ENCODE data around the gene MSANTD1.
"Not testable (repeated sequence)": the region's sequence is repeated elsewhere in the genome, so short reads cannot be mapped to it uniquely, and the experiment has no call there.

Gene MSANTD1

DNA sequence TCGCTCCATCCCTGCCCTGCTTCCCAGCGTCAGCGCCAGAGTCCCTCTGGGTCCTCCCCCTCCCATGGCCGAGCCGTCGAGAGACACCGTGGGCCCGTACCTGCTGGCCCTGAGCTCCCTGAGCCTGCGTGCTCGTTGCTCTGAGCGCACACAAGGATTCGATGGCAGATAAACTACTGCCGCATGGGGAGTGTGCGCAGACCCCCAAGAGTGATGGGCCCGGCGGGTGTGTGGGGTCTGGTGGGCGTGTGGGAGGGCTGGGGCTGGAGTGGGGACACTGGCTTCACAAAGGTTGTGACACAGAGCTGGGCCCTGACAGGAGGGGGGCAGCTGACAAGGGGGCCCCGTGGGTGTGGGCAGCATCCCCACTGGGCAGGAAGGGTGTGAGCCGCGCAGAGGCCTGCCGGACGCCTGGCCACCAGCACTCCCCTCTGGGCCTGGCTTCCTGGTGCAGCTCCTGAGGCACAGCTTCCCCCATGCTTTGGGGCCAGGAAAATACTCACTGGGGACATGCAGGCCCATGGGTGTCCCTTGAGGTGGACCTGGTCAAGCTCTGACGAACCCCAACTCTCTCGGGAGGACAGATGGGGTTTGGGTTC lies 39.1 kb downstream of the MSANTD1 start:
- no peak for DNase-seq (ENCODE audit: low read depth in 1 of 2, low spot score in 1 of 2)

DNA sequence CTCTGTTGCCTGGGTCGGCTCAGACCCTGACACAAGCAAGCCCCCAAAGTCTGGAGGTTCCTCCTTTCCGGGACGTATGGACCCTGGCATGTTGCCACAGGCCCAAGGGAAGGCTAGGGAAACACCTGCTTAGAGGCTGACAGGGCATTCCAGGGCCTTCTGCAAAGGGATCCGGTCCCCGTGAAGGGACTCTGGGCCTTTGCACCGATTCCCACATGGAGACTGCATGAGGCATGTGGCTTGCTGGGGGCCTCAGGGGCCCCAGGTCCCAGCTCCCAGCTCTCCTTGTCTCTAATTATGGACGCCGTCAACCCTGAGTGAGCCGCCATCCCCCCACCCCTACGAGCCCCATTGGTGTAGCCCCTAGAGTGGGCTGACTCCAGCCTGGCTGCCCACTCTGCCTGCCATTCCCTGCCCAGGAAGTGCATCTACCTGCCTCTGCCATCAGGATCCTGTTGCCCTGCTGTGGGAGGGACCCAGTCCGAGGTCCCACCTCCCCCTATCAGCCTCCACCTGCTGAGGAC lies 39.7 kb downstream of the MSANTD1 start:
- DNase-seq (ENCODE audit: low read depth in 1 of 2, low spot score in 1 of 2) = no peak

DNA sequence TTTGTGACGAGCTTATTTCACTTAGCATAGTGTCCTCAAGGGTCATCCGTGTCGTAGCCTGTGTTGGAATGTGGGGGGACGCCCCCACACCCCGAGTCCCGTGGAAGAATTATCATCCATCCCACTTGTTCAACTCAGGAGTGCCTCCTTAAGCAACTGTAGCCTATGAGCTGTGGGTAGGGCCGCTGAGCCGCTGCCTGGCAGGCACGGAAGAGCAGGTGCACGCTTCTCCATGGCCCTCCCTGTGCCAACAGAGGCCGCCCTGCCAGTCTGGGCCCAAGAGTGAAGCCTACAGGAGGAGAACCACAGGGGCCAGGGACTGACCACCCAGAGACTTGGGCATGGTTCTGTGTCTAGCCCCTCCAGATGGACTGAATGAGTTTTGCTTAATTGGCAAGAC lies 41.5 kb downstream of the MSANTD1 start:
- DNase-seq (ENCODE audit: low read depth in 1 of 2, low spot score in 1 of 2) = no peak

DNA sequence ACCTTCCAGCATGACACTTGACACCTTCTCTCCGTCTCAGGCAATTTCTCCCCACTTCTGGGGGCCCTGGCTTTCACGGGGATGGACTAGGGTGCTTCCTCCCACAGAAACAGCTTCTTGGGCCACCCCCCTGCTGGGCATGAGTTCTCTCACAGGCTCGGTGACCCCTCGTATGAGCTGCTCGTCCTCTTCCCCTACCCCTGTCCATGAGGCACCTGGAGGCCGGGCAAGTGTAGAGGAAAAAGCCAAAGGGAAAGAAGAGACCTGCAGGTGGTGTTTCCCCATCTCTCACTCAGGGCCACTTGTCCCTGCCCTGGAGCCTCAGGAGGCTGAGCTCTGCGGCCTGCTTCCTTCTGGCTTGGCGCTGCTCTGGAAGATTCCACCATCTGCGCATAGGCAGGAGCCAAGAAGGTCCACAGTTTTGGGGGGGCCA lies 41.9 kb downstream of the MSANTD1 start:
- DNase-seq (ENCODE audit: low read depth in 1 of 2, low spot score in 1 of 2) = no peak

DNA sequence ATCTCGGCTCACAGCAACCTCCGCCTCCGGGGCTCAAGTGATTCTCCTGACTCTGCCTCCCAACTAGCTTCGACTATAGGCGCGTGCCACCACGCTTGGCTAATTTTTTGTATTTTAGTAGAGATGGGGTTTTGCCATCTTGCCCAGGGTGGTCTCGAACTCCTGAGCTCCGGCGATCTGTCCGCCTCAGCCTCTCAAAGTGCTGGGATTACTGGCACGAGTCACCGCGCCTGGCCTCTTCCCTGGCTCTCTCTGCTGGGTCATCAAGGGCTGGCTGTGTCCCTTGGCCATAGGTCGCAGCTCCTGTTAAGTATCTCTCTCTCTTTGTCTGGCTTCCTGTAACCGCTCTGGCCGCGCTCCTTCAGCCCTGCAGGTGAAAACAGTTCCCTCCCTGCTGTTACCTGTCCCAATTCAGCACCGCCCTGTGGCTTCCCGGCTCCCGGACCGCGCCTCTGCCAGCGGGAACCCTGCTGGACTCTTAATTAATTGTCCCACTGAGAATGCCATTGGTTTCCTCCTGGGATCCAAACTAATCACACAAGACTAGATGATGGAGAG lies 42.5 kb downstream of the MSANTD1 start:
- no peak for DNase-seq (ENCODE audit: low read depth in 1 of 2, low spot score in 1 of 2)

DNA sequence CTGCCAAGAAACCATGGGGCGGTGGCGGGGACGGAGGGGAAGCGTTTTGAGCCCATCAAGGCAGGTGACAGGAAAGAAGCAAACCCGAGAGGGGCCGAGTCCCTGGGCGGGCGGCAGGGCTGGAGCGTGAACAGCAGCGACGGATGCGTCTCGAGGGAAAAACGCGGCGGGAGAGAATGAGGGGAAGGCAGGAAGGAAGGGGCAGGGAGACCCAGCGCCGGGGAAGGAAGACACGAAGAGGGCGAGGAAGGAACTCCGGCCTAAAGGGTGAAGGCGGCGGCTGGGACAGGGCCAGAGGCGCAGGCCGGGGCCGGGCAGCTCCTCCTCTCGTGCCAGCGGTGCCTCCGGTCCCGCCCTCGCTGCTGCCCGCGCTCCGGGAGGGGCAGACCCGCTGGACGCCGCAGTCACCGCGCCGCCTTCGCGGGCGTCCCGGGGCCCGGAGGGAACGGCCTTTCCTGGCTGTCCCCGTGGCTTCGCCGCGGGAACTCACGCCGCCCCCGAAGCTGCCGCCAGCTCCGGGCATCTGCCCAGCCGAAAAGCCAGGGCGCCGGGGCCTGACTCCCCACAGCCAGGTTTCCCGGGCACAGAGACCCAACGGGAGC lies 43.1 kb downstream of the MSANTD1 start:
- no peak for DNase-seq (ENCODE audit: low read depth in 1 of 2, low spot score in 1 of 2)

DNA sequence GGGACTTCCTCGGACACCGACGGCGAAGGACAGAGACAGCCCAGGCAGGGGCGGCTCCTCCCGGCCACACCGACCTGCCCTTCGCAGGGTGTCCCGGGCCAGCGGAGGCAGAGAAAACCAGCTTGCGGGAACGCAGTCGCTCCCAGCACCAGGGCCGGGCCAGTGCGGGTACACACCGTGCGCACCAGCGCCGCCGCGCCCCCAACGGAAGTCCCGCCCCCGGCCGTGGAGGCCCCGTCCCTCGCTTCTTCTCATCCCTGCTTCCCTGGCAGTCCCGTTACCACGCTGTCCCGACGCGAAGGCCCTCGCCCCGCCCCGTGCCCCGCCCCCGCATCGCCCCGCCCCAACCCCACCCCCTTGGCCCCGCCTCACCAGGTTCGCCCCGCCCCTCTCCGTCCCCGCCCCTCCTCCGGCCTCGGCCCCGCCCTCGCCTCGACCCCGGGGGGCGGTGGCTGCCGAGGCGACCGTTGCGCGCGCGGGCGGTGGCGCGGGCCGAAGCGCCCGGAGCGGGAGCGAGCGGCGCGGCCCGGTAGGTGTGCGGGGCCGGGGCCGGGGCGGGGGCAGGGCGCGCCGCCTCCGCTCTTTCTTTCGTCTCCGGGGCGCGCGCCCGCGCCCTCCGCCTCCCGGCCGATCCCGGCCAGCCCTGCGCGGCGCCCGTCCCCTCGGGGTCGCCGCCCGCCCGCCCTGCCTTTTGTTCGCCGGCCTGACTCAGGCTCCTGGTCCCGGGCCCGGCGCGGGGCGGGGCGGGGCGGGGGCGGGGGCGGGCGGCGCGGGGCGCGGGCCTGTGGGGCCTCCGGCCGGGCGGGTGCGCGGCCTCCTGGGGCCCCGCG lies 43.8 kb downstream of the MSANTD1 start, which contains the start of gene RGS12:
RGS12 (plus strand) TSS at position 451 of the 830 bp plus-strand sequence. CDS start 23,150 bp downstream, outside the sequence.
- peak; percentile 71 to 82 for DNase-seq (ENCODE audit: low read depth in 1 of 2, low spot score in 1 of 2)

DNA sequence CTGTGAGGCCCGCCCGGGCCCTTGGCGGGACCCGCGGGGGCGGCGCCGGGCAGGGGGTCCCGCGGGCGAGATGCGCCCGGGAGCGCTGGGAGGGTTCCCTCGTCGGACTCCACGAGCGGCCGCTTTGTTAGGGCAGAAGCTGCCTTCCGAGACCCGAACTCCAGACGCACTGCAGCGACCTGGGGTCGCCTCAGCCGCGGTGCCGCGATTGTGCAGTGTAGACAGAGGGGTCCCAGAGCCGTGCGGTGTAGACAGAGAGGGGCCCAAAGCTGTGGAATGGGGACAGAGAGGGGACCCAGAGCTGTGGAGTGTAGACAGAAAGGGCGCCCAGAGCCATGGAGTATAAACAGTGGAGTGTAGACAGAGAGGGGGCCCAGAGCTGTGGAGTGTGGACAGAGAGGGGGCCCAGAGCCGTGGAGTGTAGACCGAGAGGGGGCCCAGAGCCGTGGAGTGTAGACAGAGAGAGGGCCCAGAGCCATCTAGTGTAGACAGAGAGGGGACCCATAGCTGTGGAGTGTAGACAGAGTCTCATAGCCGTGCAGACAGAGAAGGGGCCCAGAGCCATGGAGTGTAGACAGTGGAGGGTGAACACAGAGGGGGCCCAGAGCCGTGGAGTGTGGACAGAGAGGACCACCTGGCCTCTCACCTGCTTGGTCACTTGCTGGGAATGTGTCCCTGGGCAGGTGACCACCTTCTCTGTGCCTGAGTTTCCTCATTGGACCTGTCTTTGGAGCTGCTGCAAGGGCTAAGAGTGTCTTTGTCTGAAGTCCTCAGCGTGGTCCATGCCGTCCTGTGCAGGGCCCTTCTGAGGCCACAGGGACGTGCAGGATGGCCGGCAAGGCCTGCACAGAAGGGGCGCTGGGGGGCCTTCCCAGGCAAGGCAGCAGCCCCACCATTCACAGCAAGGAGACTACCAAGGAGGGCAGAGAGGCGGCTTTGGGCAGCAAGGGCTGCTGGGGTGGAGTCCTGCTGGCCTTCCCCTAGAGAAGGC lies 44.7 kb downstream of the MSANTD1 start:
- DNase-seq (ENCODE audit: low read depth in 1 of 2, low spot score in 1 of 2) = no peak

DNA sequence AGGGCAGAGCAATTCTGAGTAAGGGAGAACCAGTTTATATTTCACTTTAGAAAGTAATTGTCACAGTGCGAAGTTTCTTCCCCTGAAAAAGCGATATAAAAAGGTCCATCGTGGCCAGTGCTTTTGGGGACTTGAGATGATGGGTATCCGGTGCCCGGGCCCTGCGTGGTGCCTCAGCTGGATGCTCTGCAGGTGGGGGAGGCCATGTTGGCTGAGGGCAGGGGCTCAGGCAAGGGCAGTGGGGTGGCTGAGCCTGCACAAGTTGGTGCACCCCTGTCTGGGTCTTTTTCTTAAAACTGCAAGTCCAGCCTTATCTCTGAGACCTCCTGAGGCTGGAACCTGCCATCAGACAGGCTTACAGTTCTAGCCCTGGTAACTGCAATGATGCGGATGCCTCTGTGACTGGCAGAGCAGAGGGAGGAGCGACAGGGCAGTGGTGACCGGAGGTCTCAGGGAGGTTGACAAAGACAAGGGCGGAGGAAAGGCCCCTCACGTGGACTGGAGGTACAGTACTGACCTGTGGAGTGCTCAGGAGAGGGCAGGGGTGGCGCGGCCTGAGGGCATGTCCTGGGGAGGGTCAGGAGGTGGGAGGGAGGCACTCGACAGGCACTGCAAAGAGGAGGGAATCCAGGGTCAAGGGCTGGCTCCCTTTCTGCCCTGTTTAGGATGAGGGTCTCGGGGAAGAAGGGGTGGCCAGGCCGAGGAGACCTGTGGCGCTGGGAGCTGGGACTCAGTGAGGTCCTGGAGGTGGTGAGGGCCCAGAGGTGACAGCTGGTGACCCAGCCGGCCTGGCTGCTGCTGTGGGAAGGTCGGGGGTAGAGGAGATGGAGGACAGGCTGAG lies 45.7 kb downstream of the MSANTD1 start:
- no peak for DNase-seq (ENCODE audit: low read depth in 1 of 2, low spot score in 1 of 2)

DNA sequence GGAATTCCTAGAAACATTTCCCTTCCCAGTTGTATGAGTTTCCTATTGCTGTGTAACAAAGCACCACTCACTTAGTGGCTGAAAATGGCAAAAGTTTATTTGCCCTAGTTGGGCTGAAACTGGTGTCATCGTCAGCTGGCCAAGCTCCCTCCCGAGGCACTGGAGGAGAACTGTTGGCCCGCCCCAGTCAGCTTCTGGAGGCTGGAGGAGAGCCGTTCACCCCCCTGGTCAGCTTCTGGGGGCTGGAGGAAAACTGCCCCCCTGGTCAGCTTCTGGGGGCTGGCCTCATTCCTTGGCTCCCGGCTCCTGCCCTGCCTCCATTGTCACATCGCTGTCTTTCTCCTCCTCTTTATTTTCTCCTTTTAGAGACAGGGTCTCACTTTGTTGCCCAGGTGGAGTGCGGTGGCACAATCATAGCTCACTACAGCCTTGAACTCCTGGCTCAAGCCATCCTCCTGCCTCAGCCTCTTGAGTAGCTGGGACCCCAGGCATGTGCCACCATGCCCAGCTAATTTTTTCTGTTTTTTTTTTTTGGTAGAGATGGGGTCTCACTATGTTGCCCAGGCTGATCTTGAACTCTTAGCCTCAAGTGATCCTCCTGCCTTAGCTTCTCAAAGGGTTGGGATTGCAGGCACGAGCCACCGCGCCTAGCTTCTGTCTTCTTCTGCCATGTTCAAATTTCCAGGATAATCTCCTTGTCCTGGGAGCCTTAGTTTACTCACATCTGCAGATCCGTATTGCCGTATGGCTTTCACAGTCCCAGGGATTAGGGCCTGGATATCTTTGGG lies 47.1 kb downstream of the MSANTD1 start:
- no peak for DNase-seq (ENCODE audit: low read depth in 1 of 2, low spot score in 1 of 2)

DNA sequence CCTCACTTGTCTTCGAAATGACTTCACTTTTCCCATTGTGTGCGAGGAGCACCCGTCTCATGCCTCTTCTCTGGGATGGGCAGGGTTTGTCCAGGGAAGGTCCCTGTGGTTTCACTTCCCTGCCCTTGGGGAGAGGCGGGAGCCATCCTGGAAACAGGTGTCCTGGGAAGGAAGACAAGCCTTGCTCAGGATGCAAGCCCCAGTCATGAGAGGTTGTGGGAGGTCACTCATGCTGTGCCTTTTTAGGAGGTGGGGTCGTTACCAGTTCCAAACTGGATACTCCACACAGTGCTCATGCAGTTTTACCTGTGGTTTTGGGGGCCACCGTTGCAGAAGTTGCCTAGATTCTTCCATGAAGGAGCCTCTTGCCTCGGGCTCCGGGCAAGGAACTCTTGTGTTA lies 47.7 kb downstream of the MSANTD1 start:
- no peak for DNase-seq (ENCODE audit: low read depth in 1 of 2, low spot score in 1 of 2)

DNA sequence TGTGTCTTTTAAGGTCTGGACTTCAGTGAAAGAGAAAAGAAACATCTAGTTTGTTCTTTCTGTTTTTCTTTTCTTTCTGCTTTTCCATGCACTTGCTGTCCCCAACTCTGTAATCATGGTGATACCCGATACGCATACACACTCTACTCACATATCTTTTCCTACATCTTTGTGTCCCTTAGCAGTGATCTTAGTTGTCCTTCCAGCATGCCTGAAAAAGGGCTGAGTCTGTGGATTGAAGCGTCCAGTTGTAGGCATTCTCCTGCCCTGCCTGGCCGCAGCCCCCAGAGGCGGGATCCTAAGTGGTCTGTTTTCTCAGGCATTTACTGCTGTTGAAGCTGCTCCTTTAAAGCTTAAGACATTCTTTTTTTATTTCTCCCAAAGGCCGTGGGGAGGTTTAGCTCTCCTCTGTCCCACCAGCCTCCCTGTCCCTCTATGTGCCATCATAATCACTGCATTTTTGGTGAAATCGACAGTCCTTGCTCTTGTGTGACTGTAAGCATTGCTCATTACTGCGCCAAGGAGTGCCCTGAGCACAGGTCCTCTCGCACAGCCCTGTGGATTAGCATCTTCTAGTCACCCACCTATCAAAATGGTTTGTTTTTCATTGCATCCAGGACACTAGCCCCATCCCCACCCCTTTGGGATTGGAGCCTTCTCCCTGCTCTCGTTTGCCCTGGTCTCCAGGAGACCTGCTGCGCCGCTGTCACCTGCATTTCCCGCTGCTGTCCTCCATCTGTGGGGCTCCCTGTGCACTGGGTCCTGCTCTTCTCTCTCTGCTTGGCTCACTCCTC lies 48.3 kb downstream of the MSANTD1 start:
- DNase-seq (ENCODE audit: low read depth in 1 of 2, low spot score in 1 of 2) = no peak

DNA sequence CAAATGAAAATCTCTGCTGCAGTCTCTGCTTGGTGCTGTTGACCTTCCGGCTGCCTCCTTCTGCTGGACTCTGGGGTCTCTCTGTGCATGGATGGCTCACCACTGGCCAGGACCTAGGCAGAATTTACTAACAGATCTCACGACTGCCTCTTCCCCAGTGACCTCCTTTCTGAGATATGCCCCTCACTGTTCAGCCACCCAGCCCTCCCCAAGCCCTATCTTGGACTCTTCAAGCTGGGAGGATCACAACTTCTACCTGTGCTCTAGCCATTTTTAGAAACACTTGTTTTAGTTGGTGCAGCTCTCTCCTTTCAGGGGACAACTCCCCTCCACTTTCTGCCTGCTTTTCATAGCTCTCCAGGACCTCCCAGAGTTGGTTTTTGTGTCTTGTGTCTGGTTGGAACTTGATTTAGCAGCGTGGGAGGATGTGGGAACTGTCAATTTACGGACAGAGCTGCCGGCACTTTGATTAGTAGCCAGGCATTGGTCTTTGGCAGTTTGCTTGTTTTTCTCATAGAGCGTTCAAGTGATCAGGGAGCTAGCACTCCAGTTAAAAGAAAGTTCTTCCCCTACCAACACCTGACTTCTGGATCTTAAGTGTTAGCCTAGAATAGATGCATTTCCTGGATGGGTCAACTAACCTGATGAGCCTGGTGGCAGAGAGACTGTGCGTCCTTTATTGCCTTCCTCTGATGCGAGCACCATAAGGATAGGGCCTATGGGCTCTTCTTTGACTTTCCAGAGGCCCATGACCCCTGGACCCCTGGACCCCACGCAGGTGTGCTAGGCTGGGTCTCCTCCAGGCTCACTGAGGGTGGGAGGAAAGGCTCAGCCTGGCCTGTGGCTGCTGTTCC lies 50.4 kb downstream of the MSANTD1 start:
- no peak for DNase-seq (ENCODE audit: low read depth in 1 of 2, low spot score in 1 of 2)

DNA sequence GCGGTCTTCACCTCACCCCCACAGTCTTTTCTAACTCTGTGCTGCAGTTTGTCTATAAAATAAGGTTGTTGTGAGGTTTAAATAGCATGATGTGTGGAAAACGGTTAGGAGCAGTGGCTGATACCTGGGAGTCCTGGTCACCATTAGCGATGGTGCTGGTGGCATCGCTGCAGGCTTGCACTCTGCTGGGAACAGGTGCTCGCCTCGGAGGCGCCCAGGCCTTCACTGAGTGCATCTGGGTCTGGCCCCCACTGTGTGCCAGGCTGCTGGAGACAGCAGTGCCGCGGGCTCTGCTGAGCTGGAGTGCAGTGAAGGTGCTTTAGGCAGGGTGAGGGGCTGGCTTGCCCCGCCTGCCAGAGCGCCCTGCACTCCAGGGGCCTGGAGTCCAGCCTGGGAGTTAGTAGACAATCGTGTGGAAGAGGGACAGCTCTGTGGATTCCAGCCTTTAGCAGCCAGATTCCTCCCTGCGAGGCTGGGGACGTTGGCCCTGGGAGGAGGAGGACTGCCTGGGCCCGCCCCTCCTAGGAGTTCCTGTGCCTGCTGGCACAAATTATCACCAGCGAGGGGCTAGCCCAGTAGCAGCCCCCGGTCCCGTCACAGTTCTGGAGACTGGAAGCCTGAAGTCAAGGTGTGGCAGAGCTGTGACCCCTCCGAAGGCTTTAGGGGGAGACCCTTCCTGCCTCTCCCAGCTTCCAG lies 51.2 kb downstream of the MSANTD1 start:
- DNase-seq (ENCODE audit: low read depth in 1 of 2, low spot score in 1 of 2) = no peak

DNA sequence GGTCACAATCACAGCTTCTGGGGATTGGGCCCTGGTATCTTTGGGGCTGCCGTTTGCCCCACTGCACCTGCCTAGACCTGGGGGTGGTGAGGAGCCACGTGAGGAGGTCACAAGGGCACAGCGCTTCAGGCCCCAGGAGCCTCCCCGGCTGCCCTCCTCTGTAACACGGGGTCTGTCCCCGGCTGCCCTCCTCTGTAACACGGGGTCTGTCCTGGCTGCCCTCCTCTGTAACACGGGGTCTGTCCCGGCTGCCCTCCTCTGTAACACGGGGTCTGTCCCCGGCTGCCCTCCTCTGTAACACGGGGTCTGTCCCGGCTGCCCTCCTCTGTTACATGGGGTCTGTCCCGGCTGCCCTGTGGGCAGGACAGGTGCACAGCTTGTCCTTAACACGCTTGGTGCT lies 51.9 kb downstream of the MSANTD1 start:
- not testable (repeated sequence) for DNase-seq (ENCODE audit: low read depth in 1 of 2, low spot score in 1 of 2)

DNA sequence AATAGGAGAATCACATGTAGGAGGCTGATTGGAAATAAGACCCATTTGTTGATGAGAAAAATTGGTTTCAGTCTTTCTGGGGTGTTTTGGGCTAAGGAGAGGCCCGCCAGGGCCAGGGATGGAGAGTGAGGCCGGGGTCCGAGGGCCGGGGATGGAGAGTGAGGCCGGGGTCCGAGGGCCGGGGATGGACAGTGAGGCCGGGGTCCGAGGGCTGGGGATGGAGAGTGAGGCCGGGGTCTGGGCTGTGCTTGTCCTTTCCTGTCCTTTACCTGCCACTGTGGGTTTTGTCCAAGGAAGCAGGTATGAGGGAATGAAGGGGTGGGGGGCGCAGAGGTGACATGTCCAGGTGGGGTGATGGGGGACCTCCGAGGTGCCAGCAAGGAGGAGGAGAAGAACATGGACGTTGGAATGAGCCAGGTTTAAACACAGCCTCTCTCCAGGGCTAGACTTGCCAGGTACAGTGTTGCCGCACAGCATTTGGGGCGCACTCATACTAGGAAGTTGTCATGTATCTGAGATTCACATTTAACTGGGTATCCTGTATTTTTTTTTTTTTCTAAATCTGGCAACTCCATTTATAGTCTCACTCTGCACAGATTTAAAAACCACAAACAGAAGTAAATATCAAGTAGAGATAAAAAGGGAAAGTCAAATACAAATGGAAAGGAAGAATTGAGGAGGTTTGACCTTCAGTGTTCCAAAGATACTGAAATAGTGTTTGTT lies 52.7 kb downstream of the MSANTD1 start:
- DNase-seq (ENCODE audit: low read depth in 1 of 2, low spot score in 1 of 2) = no peak
